ENCODE data around the gene SUSD3.
"Not testable (repeated sequence)": the region's sequence is repeated elsewhere in the genome, so short reads cannot be mapped to it uniquely, and the experiment has no call there.

The SUSD3 gene

DNA sequence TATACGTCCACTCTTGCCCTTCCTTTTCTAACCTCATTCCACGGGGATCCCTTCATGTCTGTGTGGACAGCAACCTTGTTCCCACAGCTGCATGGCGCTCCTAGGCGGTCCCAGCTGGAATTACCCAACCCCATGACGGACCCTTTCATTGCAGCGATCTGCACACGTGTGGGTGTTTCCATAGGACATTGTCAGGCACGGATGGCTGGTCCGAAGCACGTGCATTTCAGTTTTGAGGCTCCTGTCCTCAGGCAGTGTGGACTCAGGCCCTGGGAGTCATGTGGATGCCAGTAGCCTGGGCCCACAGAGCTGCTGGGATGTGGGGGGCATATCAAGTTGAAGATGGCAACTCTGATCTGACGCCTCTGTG, 52.5 kb downstream of the SUSD3 start:
- DNase-seq (ENCODE audit: low spot score), result no peak

DNA sequence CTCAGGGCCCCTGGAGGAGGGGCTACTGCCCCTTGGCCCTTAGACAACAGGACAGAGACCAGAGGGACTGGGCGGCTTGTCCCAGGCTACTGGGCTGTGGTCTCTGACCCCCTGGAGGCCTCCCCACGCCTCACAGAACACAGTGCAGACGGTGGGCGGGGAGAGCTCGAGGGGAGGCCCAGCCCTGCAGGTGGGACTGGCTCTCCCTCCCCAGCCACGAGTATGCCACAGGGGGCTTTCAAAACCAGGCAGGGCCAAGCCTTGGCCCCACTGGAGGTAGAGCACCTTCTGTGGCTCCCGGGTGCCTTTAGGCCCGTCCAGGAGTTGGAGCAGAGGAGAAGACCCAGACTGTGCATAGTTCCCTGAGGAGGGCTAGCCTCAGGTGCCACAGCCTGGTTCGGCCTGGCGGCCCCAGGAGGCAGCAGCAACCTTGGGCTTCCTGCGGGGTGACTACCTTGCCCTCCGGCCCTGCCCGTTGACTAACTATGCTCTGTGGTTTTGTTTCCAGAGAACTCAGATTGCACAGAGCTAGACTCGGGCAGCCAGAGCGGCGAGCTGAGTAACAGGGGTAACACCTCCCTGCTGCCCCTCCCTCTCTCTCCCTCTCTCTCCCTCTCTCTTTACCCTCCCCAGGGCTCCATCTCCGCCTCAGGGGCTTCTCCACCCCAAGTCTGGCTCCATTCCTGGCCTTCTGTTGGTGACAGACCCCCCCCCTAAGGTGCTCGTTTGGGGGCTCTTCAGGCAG, 53.0 kb downstream of the SUSD3 start:
- DNase-seq (ENCODE audit: low spot score), result no peak

DNA sequence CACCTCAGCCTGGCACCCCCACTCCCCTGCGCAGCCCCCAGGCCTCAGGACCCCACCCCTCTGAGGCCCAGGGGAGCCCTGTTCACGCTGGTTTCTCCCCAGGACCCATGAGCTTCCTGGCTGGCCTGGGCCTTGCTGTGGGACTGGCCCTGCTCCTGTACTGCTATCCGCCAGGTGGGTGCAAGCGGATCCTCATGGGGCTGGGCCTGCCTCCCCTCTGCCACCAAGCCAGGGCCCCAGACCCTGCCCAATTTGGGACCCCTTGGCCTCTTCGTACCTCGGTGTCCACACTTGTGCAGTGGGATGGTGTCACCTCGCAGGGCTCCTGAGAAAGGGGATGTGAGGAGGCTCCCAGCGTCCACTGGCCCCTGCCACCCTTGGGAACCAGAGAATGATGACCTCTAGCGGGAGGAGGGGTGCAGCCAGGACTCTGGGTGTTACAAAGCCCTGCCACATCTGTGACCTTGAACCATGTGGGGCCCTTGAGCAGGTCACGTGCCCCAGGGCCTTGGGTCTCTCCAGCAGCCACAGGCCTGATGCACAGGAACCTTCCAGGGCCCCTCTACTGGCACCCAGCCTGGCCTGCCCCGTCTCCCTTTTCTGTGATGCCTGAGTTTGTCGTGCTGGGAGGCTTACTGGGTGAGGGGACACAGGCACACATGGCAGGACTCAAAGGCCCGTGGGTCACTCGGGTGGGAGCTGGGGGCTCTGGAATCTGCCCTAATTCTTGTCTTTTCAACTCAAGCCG, 53.8 kb downstream of the SUSD3 start:
- DNase-seq (ENCODE audit: low spot score), result no peak

DNA sequence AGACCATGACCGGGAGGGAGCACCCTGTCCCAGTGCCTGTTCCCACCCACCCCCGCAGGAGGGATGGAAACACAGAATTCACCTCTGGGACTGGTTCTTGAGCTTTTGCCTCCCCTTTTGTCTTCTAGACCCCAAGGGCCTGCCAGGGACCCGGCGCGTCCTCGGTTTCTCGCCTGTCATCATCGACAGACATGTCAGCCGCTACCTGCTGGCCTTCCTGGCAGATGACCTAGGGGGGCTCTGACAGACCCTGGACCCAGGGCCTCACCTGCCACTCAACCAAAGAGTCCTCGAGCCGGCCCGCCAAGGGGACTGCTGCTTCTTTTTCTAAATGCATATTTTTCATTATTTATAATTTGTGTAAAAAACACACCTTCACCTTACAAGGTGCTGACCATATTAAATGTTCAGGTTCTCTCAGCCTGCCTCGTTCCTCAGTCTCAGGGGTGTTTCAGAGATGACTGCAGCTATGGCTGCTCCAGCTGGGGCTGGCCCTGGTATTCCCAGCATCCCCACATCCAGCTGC, 54.4 kb downstream of the SUSD3 start:
- DNase-seq (ENCODE audit: low spot score), result no peak

DNA sequence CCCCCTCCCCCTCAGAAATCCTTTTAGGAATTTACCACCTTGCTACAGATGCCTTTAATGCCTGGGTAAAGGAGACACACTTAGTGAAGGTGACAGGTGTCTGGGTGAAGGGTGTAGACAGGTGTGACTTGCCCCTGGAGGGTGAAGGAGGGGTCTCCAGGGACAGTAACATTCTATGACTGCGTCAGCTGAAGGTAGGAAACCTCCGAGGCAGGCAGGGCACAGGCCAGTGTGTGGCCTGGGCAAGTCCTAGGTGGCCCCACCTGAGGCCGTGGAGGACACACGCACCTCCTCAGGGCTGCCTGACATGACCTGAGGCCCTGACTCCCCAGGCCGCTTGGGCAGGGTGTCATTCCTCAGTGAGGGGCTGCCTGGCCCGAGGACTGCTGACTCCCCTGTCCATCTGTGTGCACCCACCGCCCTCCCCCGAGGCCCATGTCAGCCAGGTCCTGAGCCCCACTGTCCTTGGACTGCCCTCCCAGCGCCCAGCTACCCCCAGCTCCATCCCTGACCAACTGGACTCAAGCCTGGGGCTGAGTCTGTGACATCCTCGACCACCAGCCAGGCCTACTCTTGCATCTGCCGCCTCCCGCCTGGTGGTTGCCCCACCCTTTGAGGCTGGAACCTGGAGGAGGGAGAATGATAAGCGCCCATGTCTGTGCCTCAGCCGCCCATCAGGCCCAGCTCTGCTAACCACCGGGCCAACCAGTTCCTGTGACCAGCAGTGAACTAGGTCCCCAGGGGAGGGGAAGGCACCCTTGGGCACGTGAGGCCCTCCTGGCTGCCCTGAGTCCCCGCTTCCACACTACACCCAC, 55.9 kb downstream of the SUSD3 start:
- DNase-seq (ENCODE audit: low spot score), result no peak

DNA sequence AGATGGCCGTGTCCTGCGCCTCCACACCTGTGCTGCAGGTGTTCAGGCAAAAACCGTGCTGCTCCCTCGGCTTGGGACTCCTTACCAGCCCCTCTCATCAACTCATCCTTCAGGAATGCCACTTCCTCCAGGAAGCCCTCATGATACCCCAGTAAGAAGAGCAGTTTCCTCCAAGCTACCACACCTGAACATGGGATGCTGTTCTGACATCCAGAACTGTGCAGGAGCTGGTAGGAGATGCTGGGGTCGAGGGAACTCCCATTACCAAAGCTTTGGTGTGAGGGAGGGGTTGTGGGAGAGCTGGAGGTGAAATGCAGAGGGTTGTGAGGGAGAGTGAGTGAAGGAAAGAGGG, 56.5 kb downstream of the SUSD3 start:
- DNase-seq (ENCODE audit: low spot score), result no peak

DNA sequence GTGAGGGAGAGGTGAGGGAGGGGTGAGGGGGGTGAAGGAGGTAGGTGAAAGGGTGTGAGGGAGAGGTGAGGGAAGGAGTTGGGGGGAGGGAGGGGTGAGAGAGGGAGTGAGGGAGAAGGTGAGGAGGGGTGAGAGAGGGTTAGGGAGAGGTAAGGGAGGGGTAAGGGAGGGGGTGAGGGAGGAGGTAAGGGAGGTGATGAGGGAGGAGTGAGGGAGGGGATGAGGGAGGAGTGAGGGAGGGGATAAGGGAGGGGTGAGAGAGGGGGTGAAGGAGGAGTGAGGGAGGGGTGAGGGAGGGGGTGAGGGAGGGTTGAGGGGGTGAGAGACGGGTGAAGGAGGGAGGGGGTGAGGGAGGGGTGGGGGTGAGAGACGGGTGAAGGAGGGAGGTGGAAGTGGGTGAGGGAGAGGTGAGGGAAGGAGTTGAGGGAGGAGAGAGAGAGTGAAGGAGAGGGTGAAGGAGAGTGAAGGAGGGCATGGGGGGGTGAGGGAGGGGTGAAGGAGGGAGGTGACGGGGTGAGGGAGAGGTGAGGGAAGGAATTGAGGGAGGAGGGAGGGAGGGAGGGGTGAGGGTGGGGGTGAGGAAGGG, 57.1 kb downstream of the SUSD3 start:
- DNase-seq (ENCODE audit: low spot score), result no peak

DNA sequence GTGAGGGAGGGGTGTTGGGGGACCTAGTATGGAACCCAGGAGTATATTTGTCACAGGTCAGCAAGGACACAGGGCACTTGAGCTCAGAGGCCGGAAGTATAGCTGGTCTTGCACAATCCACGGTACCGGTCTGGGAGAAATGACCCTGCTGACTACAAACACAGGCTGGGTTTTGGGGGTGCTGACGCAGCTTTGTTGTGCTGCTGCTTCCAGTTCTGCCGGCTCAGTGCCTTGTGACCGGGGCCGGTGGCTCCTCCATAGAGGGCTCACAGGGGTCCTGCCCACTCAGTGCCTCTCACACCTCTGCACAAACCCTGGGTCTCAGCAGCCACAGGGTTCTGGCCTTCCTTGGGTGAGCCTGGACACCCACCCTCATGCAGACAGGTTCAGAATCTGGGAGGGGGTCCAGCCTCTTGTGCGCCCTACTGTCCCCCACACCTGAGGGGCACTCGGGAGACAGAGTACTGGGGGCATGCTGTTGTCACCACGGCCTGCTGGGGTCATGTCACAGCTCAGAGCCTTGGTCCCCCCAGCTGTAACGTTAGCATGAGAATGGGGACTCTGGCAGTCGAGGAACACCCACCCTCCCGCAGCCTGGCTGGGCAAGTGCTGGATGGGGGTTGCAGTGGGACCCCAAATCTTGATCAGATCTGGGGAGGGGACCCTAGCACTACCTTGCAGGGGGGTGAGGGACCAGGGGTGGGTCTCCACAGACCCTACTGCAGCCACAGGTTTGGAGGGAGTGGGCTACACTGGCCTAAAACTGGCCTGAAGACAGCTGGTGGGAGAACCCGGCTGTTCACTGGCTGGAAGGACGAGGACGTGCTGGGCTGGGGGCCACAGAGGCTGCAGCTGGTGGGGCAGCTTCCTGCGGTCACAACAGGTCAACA, 57.8 kb downstream of the SUSD3 start:
- DNase-seq (ENCODE audit: low spot score), result peak; percentile 79

DNA sequence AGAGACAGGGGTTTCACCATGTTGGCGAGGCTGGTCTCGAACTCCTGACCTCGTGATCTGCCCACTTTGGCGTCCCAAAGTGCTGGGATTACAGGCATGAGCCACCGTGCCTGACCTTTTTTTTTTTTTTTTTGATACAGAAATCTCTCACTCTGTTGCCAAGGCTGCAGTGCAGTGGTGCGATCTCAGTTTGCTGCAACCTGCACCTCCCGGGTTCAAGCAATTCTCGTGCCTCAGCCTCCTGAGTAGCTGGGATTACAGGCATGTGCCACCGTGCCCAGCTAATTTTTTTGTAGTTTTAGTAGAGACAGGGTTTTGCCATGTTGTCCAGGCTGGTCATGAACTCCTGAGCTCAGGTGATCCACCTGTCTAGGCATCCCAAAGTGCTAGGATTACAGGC, 59.0 kb downstream of the SUSD3 start:
- DNase-seq (ENCODE audit: low spot score), result not testable (repeated sequence)

DNA sequence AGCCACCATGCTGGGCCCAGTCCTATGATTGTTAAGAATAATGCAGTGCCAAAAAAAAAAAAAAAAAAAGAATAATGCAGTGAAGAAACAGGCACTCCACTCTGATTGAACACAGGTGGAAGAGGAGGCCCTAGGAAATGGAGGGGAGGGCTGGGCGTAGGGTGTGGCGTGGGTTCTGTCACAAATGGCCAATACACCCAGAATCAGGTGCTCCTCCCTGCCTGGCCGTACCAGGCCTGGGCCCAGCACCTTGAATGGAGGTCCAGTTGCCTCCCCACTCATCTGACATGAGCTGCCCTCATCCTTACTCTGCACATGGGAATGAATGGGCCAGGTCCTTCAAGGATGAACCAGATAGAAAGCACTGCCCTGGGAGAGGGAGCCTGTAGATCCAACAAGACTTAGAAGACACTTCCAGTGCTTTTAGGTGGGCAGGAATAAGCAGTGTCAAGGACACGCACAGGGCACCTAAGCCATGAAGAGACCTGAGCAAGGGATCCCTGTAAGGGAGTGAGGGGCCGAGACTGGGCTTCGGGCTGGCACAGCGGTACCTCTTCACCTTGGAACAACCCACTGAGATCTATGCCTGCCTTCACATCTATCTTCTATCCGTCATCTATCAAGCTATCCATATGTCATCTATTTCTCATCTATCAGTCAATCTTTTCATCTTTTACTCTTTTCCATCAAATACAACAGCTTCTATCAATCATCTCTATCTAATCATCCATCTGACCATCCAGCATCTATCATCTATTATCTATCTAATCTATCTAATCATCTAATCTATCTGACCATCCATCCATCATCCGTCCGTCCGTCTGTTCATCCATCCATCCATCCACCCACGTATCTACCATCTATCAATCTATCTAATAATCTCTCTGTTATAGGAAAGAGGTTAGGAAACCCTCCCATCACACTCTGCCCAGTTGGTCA, 59.7 kb downstream of the SUSD3 start:
- no peak for DNase-seq (ENCODE audit: low spot score)

DNA sequence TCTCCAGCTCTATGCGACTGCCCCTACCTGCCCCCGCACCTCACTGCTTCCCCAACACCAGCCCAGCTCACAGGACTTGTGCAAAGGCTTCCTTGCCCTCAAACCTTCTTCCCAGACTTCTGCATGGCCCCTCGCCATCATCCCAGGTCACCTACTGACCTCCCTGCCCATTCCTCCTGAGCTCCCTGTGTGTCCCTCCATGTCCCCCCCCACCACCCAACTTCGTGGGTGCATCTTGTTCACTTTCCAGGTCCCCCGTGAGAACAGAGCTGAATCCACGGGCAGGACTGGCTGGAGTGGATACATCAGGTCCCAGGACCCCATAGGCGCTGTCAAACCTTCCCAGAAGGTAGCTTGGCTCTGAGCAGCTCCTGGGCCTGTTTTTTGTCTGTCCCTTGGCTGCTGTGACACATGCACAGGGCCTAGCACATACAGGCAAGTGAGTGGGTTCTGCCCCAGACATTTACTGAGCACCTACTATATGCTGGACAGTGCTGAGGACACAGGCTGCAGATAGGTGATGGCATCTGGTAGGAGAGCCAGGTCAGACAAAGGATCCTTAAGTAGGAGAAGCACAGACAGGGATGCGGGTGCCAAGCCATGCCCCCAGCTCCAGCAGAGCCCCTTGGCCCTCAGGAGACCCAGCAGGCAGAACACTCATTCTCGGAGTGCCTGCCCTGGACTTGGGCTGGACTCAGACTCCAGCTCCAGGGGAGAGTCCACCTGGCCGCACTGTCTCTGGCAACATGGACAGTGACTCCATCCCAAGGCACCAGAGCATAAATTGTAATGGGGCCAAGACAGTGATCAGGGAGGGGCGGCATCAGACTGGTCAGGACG, 60.6 kb downstream of the SUSD3 start:
- DNase-seq (ENCODE audit: low spot score), result no peak

DNA sequence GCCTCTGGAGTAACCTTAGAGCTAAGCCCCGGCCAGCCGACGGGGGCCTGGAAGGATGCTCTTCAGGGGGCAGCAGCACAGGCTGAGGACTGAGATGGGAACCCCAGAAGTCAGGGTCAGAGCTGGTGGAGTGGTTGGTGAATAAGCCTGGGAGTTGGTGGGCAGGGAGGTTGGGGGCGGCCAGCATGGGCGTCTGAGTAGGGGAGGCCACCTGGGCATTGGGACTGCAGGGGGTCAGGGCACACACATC, 61.1 kb downstream of the SUSD3 start:
- no peak for DNase-seq (ENCODE audit: low spot score)

DNA sequence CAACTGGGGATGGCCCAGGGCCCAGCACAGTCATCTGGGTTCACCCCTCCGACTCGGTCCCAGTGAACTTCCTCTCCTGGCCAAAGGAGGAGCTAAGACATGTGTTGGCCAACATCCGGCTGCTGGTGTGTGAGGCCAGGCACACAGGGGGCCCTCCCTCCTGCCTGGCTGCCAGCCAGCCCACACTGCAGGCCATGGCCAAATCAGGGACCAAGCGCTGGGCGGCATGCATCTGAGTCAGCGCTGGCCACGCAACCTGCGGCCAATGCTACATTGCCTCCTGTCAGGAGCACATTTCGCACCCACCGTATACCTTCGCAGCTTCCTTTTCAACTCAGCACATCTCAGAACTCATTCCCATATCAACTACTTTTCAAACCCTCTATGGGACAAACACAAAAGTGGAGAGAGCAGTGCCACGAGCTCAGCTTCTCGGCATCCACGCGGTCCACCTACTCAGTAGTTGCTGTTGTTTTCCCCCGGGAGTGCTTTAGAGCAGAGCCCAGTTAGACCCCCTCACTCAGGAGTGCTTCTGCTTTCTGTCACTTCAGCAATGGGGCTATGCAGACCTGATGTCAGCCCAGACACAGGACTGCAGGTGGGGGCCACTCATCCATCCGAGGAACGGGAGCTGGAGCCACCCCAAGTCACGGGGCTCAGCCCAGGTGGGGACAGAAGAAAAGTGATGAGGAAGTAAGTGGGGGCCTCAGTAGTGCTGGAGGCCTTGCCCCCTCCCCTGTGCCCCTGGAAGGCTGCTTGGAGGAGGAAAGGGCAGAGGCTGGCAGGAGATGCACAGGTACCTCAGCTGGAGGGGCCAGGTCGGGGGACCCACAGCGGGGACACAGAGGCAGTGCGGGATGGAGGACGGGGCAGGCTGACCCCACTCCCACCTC, 61.7 kb downstream of the SUSD3 start:
- peak; percentile 95 for DNase-seq (ENCODE audit: low spot score)

DNA sequence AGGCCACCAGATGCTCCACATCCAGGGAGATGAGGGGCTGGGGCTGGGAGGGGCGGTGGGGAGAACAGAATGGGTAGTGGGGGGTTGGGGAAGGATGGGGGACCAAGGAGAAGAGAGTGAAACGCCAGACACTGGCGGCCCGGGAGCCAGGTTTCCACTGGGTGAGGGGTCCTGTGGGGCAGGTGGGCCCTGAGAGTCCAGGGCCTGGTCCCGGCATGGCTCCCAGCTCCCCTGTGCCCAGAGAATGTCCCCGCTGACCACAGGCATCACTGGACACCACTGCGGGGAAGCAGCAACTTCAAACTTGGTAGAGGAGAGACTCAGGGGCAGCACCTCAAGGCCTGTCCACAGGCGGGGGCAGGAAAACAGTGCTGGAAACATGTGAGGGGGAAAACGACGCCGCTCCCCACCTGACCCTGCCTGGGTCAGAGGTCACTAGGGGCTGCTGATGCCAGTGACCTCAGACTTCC, 62.4 kb downstream of the SUSD3 start:
- no peak for DNase-seq (ENCODE audit: low spot score)

DNA sequence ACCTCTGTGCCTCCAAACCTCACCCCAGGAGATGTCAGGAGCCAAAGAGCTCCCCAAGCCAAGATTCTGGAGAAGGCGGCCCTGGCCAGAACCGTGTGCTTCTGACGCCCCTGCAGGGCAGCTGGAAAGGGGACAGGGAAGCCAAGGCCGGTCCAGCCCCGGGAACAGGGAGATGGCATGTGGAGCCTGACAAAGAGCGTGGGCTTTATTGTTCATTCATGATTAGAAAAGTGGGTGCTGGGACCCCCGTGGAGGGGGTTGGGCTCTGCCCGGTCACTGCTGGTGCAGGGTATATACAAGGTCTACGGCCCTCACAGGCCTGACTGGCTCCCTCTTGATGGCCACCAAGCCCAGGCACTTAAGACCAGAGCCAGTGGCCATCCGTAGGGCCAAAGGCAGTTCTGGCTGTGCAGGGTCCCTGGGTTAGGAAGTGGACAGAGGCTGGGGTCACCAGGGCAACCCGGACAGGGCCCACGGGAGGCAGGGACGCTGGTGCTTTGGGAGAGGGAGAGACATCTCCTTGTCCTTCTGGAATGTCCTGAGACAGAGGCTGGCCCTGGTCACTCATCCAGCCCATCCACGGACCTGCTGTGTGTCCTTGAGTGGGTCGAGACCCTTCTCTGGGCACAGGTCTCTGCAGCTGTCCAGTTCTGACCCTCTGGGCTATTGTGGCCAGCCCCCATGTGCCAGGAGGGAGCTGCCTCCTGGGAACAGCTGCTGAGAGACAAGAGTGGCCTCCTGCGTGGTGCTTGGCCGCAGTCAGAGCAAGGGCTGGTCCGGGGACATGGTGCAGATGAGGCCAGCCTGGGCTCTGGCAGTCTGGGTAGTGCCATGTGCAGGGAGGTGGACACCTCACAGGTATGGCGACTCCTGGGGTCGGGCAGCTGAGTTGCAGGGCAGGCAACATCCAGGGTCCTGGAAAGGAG, 63.1 kb downstream of the SUSD3 start:
- DNase-seq (ENCODE audit: low spot score), result no peak

DNA sequence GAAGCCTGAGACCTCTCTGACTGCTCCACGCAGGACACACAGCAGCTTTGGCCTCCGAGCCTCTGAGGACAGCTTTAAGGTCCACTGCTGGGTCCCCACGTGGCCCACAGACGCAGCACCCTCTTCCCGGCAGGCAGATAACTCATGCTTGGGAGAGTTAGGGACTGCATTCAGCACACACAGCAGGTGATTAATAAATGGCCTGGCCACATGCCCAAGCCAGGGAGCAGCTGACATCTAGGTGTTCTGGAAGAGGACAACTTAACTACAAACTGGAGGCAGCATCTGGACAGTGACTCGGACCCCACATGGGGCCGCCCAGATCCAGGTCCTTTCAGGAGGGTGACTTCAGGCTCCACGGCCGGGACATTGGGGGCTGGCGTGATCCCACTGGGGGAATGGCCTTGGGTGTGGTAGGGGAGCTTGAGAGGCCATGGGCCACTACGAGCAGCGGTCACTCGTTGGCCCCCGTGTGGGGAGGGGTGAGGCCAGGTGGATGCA, 64.3 kb downstream of the SUSD3 start:
- no peak for DNase-seq (ENCODE audit: low spot score)

Measured in AG08395 (cell line).